ENCODE data around the gene PSMD14. TPM values are rescaled to one million over a fixed set of nuclear protein-coding genes. Genes with fewer than 3 reads are reported as not detected.

The PSMD14 gene
- polyA plus RNA-seq, 1 experiment = 95.3 TPM

GRCh38 chr2:161343235-161343634, 35.0 kb downstream of the PSMD14 start:
- Histone ChIP-seq H3K4me3 (ENCODE audit: low read depth, low read length) (no peak overlapping the region), H3K9me3 (ENCODE audit: control insufficient read depth, insufficient read depth, low read length) (no peaks in the 10 kb centered on the region), H3K27me3 (ENCODE audit: control insufficient read depth, insufficient read depth, low read length) (no peaks in the 10 kb centered on the region), H3K27ac (ENCODE audit: low read depth, low read length) (no peak overlapping the region)
- POLR2A ChIA-PET = no interaction called here
- TF ChIP-seq, protein P1, sequence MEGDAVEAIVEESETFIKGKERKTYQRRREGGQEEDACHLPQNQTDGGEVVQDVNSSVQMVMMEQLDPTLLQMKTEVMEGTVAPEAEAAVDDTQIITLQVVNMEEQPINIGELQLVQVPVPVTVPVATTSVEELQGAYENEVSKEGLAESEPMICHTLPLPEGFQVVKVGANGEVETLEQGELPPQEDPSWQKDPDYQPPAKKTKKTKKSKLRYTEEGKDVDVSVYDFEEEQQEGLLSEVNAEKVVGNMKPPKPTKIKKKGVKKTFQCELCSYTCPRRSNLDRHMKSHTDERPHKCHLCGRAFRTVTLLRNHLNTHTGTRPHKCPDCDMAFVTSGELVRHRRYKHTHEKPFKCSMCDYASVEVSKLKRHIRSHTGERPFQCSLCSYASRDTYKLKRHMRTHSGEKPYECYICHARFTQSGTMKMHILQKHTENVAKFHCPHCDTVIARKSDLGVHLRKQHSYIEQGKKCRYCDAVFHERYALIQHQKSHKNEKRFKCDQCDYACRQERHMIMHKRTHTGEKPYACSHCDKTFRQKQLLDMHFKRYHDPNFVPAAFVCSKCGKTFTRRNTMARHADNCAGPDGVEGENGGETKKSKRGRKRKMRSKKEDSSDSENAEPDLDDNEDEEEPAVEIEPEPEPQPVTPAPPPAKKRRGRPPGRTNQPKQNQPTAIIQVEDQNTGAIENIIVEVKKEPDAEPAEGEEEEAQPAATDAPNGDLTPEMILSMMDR (IDR thresholded peaks at IDR 0.05; ENCODE audit: low read depth, low read length) = no peak
- CTCF ChIA-PET = no interaction called here
- no peak for DNase-seq (ENCODE audit: low read depth, low spot score)

GRCh38 chr2:161344692-161345091, 36.5 kb downstream of the PSMD14 start:
- ChIA-PET CTCF (no interaction called here), POLR2A (no interaction called here)
- TF ChIP-seq, protein P1 (IDR thresholded peaks at IDR 0.05; ENCODE audit: low read depth, low read length) = no peak
- no peak overlapping the region for H3K4me3 ChIP-seq (ENCODE audit: low read depth, low read length)
- no peak overlapping the region for H3K27ac ChIP-seq (ENCODE audit: low read depth, low read length)
- H3K9me3 ChIP-seq (ENCODE audit: control insufficient read depth, insufficient read depth, low read length) = no peaks in the 10 kb centered on the region
- no peaks in the 10 kb centered on the region for H3K27me3 ChIP-seq (ENCODE audit: control insufficient read depth, insufficient read depth, low read length)
- no peak for DNase-seq (ENCODE audit: low read depth, low spot score)

DNA sequence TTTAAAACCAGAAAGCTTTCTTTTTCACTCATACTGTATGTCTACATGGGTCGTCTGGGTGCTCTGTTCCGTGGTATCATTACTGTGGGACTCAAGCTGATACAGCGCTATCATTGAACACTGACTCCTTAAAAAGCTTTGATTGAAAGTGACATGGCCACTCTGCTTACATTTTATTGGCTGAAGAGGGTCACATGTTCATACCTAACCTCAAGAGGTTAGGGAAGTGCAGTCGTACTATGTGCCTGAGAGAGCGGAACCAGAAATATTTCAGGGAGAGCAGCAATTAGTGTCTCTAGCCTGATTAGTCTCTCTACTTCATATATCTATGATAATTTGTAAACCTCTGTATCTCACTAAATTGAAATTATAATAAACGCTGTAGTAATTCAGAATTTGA, 43.5 kb downstream of the PSMD14 start:
- Histone ChIP-seq H3K4me3 (ENCODE audit: low read depth, low read length) (no peak overlapping the region), H3K27me3 (ENCODE audit: control insufficient read depth, insufficient read depth, low read length) (no peaks in the 10 kb centered on the region), H3K27ac (ENCODE audit: low read depth, low read length) (no peak overlapping the region), H3K9me3 (ENCODE audit: control insufficient read depth, insufficient read depth, low read length) (no peaks in the 10 kb centered on the region)
- CTCF ChIA-PET = interaction anchor here (1.0 kb wide), 1 partner anchor 801 kb away, joined by 3 read pairs; no protein-coding TSS in a partner anchor
- no peak for DNase-seq (ENCODE audit: low read depth, low spot score)
- TF ChIP-seq, protein P1 (IDR thresholded peaks at IDR 0.05; ENCODE audit: low read depth, low read length) = no peak
- POLR2A ChIA-PET = no interaction called here

GRCh38 chr2:161352719-161353118, 44.5 kb downstream of the PSMD14 start:
- ChIA-PET POLR2A (interaction anchor here (1.6 kb wide), 1 partner anchor 45 kb away, joined by 3 read pairs; the partner anchor contains the start of gene PSMD14), CTCF (interaction anchor here (1.0 kb wide), 1 partner anchor 800 kb away, joined by 3 read pairs; no protein-coding TSS in a partner anchor)
- TF ChIP-seq, protein P1 (IDR thresholded peaks at IDR 0.05; ENCODE audit: low read depth, low read length) = no peak
- Histone ChIP-seq H3K9me3 (ENCODE audit: control insufficient read depth, insufficient read depth, low read length) (no peaks in the 10 kb centered on the region), H3K4me3 (ENCODE audit: low read depth, low read length) (no peak overlapping the region), H3K27me3 (ENCODE audit: control insufficient read depth, insufficient read depth, low read length) (no peaks in the 10 kb centered on the region), H3K27ac (ENCODE audit: low read depth, low read length) (no peak overlapping the region)
- DNase-seq (ENCODE audit: low read depth, low spot score) = no peak

DNA sequence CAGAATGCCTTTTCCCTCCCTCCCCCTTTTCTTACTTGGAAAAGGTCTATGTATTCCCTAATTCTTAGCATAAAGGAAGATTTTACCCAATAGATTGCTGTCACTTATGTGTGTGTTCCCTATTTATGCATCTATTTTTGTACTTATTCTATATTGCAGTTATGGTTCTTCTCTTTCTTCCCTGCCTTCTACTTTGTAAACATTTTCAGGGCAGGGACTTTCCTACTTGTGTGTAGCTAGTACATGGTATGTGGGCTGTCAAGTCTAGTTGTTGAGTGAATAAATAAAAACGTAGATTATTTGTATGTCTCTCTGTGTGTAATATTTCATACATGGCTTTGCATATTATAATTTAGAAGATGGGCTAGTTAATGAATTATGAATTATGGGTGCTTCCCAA, 45.3 kb downstream of the PSMD14 start:
- Histone ChIP-seq H3K4me3 (ENCODE audit: low read depth, low read length) (no peak overlapping the region), H3K27me3 (ENCODE audit: control insufficient read depth, insufficient read depth, low read length) (no peaks in the 10 kb centered on the region), H3K27ac (ENCODE audit: low read depth, low read length) (no peak overlapping the region), H3K9me3 (ENCODE audit: control insufficient read depth, insufficient read depth, low read length) (no peaks in the 10 kb centered on the region)
- no peak for DNase-seq (ENCODE audit: low read depth, low spot score)
- ChIA-PET POLR2A (interaction anchor here (1.6 kb wide), 1 partner anchor 45 kb away, joined by 3 read pairs; the partner anchor contains the start of gene PSMD14), CTCF (no interaction called here)
- TF ChIP-seq, protein P1 (IDR thresholded peaks at IDR 0.05; ENCODE audit: low read depth, low read length) = no peak

All from AG04450 (cell line).